GM08714 (cell line): ENCODE data around the gene AKAP7.

Experiments
- H3K4me3 ChIP-seq: fragments of 200-500 bp; sonication (Bioruptor generic); 2 replicates; pipeline ENCODE4 v1.5.1; 2014; ENCODE audit warnings: mild to moderate bottlenecking, low read length, inconsistent platforms
- ZNF274 ChIP-seq: IDR thresholded peaks from 2 replicates; pipeline ENCODE4 v1.6.1; 2012; ENCODE audit warnings: mild to moderate bottlenecking, low read depth, low read length

The AKAP7 gene

GRCh38 chr6:131205481-131206244 is 70.4 kb downstream of the AKAP7 start:
- no peak overlapping the region for H3K4me3 ChIP-seq
- TF ChIP-seq ZNF274 = no peak

- TF ChIP-seq ZNF274 = no peak
- no peak overlapping the region for H3K4me3 ChIP-seq
These were observed 71.4 kb downstream of the AKAP7 start for GRCh38 chr6:131206463-131207251.

GRCh38 chr6:131208787-131209186 is 73.5 kb downstream of the AKAP7 start:
- no peak overlapping the region for H3K4me3 ChIP-seq
- TF ChIP-seq ZNF274 = no peak

GRCh38 chr6:131210469-131210868 is 75.2 kb downstream of the AKAP7 start:
- H3K4me3 ChIP-seq = no peak overlapping the region
- no peak for TF ChIP-seq ZNF274

GRCh38 chr6:131212024-131212423 is 76.8 kb downstream of the AKAP7 start:
- no peak overlapping the region for H3K4me3 ChIP-seq
- no peak for TF ChIP-seq ZNF274

- no peak overlapping the region for H3K4me3 ChIP-seq
- TF ChIP-seq ZNF274 = no peak
These were observed 77.6 kb downstream of the AKAP7 start for GRCh38 chr6:131212913-131213312.

- H3K4me3 ChIP-seq = no peak overlapping the region
- no peak for TF ChIP-seq ZNF274
These were observed 78.3 kb downstream of the AKAP7 start for GRCh38 chr6:131213501-131213990.

GRCh38 chr6:131215219-131215618 is 80.0 kb downstream of the AKAP7 start:
- no peak for TF ChIP-seq ZNF274
- H3K4me3 ChIP-seq = no peak overlapping the region

- no peak for TF ChIP-seq ZNF274
- no peak overlapping the region for H3K4me3 ChIP-seq
These were observed 81.0 kb downstream of the AKAP7 start for GRCh38 chr6:131216246-131216645.

- TF ChIP-seq ZNF274 = no peak
- H3K4me3 ChIP-seq = no peak overlapping the region
These were observed 87.5 kb downstream of the AKAP7 start for GRCh38 chr6:131222773-131223172.

GRCh38 chr6:131223416-131223815 is 88.1 kb downstream of the AKAP7 start:
- TF ChIP-seq ZNF274 = no peak
- H3K4me3 ChIP-seq = no peak overlapping the region

GRCh38 chr6:131225127-131225526 is 89.9 kb downstream of the AKAP7 start:
- H3K4me3 ChIP-seq = no peak overlapping the region
- TF ChIP-seq ZNF274 = no peak

- no peak overlapping the region for H3K4me3 ChIP-seq
- TF ChIP-seq ZNF274 = no peak
These were observed 90.7 kb downstream of the AKAP7 start for GRCh38 chr6:131225959-131226358.

GRCh38 chr6:131226459-131227157 is 91.3 kb downstream of the AKAP7 start:
- no peak overlapping the region for H3K4me3 ChIP-seq
- no peak for TF ChIP-seq ZNF274
